Head of caudate nucleus (tissue), 42 donors: ENCODE data around the gene CAMK2N2.
A peak's percentile ranks its signal among the peaks of the same experiment; 100 is the strongest.

Source experiments
- DNase-seq, 42 donors: peaks; one replicate each; pipeline versions ENCODE4 v3.0.0 to v3.0.0-alpha.2; 2020 to 2021; ENCODE audit warnings: mixed read lengths in 7 of 42
- intact Hi-C: fragments of 100-400 bp; cut with DNase I; formaldehyde crosslinking; loops from one replicate; pipeline ENCODE4 v1.15.0; 2022

The CAMK2N2 gene

GRCh38 chr3:184248454-184249411 is 12.6 kb downstream of the CAMK2N2 start, which contains the start of gene ALG3:
Gene ALG3 (minus strand): TSS chr3:184248962. CDS start chr3:184248940, 22 bp downstream.
- intact Hi-C loops, result loop anchor here (2.0 kb wide), 1 partner anchor 62 kb away; the partner anchor contains the start of gene ABCF3
- DNase-seq, result peak; percentile 60 to 94 (median 86)

- DNase-seq, result no peak
- intact Hi-C loops, result no loop called here
Measured at GRCh38 chr3:184242297-184242685, 19.1 kb downstream of the CAMK2N2 start.

GRCh38 chr3:184241447-184242296 is 19.7 kb downstream of the CAMK2N2 start:
- intact Hi-C loops, result no loop called here
- no peak for DNase-seq

DNA sequence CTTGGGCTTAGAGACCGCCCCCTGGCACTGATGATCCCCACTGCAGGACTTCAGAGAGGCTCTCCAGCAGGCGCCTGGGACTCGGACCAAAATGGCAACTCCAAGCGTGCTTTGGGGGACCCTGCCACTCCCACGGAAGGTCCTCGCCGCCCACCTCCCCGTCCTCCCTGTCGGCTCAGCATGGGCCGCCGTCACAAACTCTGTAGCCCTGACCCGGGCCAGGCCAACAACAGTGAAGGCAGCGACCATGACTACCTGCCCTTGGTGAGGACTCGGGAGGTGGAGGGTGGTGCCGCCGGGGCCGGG is 20.3 kb downstream of the CAMK2N2 start:
- intact Hi-C loops, result no loop called here
- no peak for DNase-seq

GRCh38 chr3:184240384-184241140 is 20.8 kb downstream of the CAMK2N2 start:
- DNase-seq, result no peak
- intact Hi-C loops, result no loop called here

- intact Hi-C loops, result no loop called here
- no peak for DNase-seq
Measured at GRCh38 chr3:184239708-184240107, 21.6 kb downstream of the CAMK2N2 start.

DNA sequence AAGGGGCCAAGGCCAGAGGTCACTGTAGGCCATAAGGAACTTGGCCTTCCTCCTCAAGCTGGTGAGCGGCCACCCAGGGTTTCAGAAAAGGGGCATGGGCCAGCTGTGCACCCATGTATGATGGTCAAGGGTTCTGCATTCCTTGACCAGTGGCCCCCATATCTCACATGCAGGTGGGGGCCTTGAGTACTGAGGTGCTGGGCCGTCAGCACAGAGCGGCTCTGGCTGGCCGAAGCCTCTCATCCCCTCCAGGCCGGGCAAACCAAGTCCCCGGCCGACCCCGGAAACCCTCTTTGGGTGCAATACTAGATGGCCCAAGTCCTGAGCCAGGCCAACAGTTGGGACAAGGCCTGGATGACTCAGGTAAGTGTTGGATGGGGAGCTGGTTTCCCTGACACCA is 22.1 kb downstream of the CAMK2N2 start:
- intact Hi-C loops, result no loop called here
- DNase-seq, result no peak

DNA sequence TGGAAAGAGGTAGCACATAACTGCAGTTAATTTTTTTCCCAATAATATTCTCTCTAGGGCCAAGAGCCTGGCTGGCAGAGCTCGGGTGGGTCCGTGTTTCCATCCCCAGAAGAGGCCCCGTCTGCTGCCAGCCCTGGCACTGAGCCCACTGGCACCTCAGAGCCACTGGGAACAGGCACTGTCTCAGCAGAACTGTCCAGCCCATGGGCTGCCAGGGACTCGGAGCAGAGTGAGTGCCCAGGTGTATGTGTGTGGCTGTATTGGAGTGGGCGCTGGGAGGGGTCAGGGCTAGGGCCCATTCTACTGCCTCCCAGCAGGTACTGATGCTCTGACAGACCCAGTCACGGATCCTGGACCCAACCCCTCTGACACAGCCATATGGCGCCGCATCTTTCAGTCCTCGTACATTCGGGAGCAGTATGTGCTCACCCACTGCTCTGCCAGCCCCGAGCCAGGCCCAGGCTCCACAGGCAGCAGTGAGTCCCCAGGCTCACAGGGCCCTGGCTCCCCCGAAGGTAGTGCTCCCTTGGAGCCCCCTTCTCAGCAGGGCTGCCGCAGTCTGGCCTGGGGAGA is 23.0 kb downstream of the CAMK2N2 start:
- intact Hi-C loops, result no loop called here

DNA sequence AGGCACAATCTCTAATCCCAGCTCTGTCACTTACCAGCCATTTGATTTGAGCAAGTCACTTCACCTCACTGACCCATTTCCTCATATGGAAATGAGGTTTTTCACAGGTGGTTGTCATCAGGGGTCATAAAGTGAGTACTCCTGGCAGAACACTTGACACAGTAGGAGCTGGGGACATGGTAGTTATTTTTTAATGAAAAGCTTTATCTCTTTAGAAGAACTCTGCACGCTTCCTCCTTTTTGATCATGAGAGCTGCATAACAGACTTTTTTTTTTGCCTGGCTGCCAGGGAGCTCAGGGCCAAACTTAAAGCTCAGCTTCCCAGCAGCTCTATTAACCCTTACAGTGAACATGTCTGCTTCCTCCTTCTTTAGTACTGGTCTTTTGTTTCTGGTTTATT is 23.5 kb downstream of the CAMK2N2 start:
- DNase-seq, result no peak
- intact Hi-C loops, result no loop called here

More for the DNA sequence above, 23.0 kb downstream of the CAMK2N2 start:
- no peak for DNase-seq

DNA sequence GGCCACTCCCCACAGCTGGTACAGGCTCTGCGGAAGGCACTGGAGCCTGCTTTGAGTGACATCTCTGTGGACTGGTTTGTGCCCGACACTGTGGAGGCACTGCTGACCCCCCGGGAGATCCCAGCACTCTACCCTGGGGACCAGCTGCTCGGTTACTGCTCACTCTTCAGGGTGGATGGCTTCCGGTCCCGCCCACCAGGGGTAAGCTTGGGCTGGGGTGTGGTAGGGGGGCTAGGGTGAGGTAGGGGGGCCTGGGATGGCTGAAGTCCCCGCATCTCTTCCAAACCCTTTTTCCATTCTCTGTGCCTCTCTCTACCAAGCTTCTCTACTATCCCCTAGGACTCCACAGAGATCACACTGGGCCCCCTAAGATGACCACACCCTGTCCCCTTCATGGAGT is 24.1 kb downstream of the CAMK2N2 start:
- intact Hi-C loops, result no loop called here
- DNase-seq, result no peak

DNA sequence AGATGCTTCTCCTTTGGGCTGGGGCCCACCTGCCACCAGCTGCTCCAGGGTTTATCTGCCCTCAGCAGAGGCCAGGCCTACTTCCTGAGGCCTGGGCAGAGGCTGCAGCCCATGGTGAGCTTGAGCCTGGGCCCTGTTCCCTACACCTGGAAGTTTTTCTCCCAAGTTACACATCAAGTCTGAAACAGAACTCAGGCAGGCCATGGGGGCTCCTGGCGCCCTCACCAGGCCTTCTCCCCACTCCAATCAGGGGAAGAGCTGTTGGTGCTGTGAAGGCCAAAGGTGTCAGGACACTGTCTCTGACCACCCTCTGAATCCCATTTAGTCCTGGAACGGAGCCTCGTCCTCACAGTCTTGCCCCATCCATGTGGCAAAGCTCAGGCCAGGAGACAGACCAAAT is 24.7 kb downstream of the CAMK2N2 start:
- DNase-seq, result no peak
- intact Hi-C loops, result no loop called here

- intact Hi-C loops, result no loop called here
Measured at GRCh38 chr3:184236033-184236410, 25.3 kb downstream of the CAMK2N2 start.

GRCh38 chr3:184235381-184236032 is 25.8 kb downstream of the CAMK2N2 start:
- no peak for DNase-seq

More at GRCh38 chr3:184236033-184236410, 25.3 kb downstream of the CAMK2N2 start:
- no peak for DNase-seq

GRCh38 chr3:184234671-184235380 is 26.5 kb downstream of the CAMK2N2 start:
- no peak for DNase-seq
- intact Hi-C loops, result no loop called here

More at GRCh38 chr3:184235381-184236032, 25.8 kb downstream of the CAMK2N2 start:
- intact Hi-C loops, result no loop called here

GRCh38 chr3:184234224-184234623 is 27.1 kb downstream of the CAMK2N2 start:
- intact Hi-C loops, result no loop called here
- DNase-seq, result peak in 38 of 42 donors; percentile 23 to 80 (median 60)

DNA sequence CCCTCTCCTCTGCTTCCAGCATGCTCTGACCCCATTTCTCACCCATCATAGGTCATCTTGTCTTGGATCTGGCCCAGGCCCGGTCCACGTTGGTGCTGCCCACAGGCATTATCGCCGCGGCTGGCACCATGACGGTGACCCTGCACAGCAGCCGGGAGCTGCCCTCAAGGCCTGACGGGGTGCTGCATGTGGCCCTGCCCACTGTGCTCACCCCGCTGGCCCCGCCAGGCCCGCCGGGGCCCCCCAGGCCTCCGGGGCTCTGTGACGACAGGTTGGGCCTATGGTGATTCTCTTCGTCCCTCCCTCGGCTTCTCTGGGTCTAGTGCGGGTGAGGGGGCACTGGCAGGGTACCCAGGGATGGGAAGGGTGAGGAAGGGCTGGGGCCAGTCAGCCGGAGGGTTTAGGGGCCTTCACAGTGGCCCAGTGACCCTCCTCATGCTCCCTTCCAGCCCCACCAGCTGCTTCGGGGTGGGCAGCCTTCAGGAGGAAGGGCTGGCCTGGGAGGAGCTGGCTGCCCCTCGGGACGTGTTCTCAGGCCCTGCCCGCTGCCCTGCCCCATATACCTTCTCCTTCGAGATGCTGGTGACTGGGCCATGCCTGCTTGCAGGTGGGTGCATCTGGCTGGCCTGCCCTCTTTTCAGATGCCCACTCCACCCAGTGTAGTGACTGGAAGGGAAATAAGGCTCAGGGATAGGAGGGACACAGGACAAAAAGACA is 28.1 kb downstream of the CAMK2N2 start:
- intact Hi-C loops, result no loop called here
- DNase-seq, result no peak

GRCh38 chr3:184231671-184232070 is 29.7 kb downstream of the CAMK2N2 start:
- intact Hi-C loops, result no loop called here
- no peak for DNase-seq
